K562 (cell line): ENCODE results near the gene RNF34. TPM values are rescaled to one million over a fixed set of nuclear protein-coding genes. Genes with fewer than 3 reads are reported as not detected.
A peak's percentile ranks its signal among the peaks of the same experiment; 100 is the strongest.

Source experiments
- ATAC-seq: fragments of 200-7000 bp; cut with Tn5 transposase; 3 replicates; pipeline ENCODE4 v1.9.1; 2020; ENCODE audit warnings: moderate library complexity
- BruUV-seq: library from RNA; stranded (reverse); fragments of 400-500 nt; replicated peaks from 2 replicates; lab custom pipeline; 2021; lab: Mats Ljungman, UMichigan
- CTCF ChIA-PET: fragments of 300-600 bp; formaldehyde crosslinking; extraction: SDS; loops from one replicate; lab custom pipeline; 2021; ENCODE audit warnings: low intra/inter-chr PET ratio; lab: Yijun Ruan, JAX
- POLR2A ChIA-PET: fragments of 300-600, 350-650 bp; sonication (Branson Sonifier 250); formaldehyde crosslinking; extraction: SDS; loops from one replicate; lab custom pipeline; 2021; ENCODE audit warnings: antibody characterized with exemption, inconsistent platforms; lab: Yijun Ruan, JAX
- DNase-seq, 4 experiments: peaks; one replicate each; pipeline versions ENCODE4 v3.0.0 to v3.0.0-alpha.2; 2011 to 2018; ENCODE audit warnings: low spot score in 3 of 4, mixed read lengths in 3 of 4; ENCODE audit errors: extremely low read depth in 1 of 4
- FAIRE-seq: peaks from 2 replicates; lab custom pipeline; 2011; peaks lifted over from hg19 to GRCh38; lab: Jason Lieb, UNC
- H2AFZ ChIP-seq: 2 replicates; pipeline ENCODE4 v1.6.0; 2011; ENCODE audit warnings: low read depth, low read length, control low read depth, inconsistent platforms
- H3K27ac ChIP-seq: fragments of 200-600 bp; 3 replicates; pipeline ENCODE4 v1.8.0; 2011; ENCODE audit warnings: low read depth, mild to moderate bottlenecking, control low read depth, inconsistent platforms, low read length, moderate library complexity, mixed read lengths; ENCODE audit errors: extremely low read depth
- H3K27me3 ChIP-seq, 2 experiments: fragments of 300-600 bp in 1 of 2; 2 replicates in 1 of 2; 3 replicates in 1 of 2; pipeline versions ENCODE4 v1.6.0 to v1.8.0; 2011; ENCODE audit warnings: inconsistent platforms in 2 of 2, low read length in 2 of 2, mild to moderate bottlenecking in 1 of 2, mixed read lengths in 1 of 2, moderate library complexity in 1 of 2; ENCODE audit not compliant: control insufficient read depth in 2 of 2, insufficient read depth in 2 of 2
- H3K36me3 ChIP-seq: fragments of 300-600 bp; 3 replicates; pipeline ENCODE4 v1.8.0; 2011; ENCODE audit warnings: mild to moderate bottlenecking, low read length, inconsistent platforms; ENCODE audit not compliant: control insufficient read depth, insufficient read depth
- H3K4me1 ChIP-seq, 2 experiments: fragments of 200-600 bp in 1 of 2; replicated peaks in 1 of 2; 2 replicates in 1 of 2; 3 replicates in 1 of 2; pipeline versions ENCODE4 v1.5.1 to v1.8.0; 2011; ENCODE audit warnings: inconsistent platforms in 2 of 2, low read length in 2 of 2, mild to moderate bottlenecking in 1 of 2, mixed read lengths in 1 of 2, moderate library complexity in 1 of 2; ENCODE audit not compliant: control insufficient read depth in 2 of 2, insufficient read depth in 2 of 2
- H3K4me2 ChIP-seq: 2 replicates; pipeline ENCODE4 v1.6.1; 2011; ENCODE audit warnings: low read length, control low read depth, inconsistent platforms, mixed read lengths; ENCODE audit not compliant: insufficient read depth
- H3K4me3 ChIP-seq: fragments of 200-600 bp; sonication (generic), shearing (Covaris generic); 2 replicates; pipeline ENCODE4 v1.5.1; 2016; ENCODE audit warnings: control low read depth, inconsistent platforms
- H3K79me2 ChIP-seq: fragments of 200-600 bp; 3 replicates; pipeline ENCODE4 v1.8.0; 2011; ENCODE audit warnings: low read length, inconsistent platforms; ENCODE audit not compliant: control insufficient read depth, insufficient read depth
- H3K9ac ChIP-seq, 2 experiments: 2 replicates each; pipeline versions ENCODE4 v1.6.0 to v1.6.1; 2011; ENCODE audit warnings: low read depth in 2 of 2, low read length in 2 of 2, control low read depth in 1 of 2, inconsistent platforms in 1 of 2, mild to moderate bottlenecking in 1 of 2, mixed read lengths in 1 of 2; ENCODE audit not compliant: insufficient read depth in 1 of 2
- H3K9me1 ChIP-seq: one replicate; pipeline ENCODE4 v1.6.0; 2011; ENCODE audit warnings: inconsistent platforms, mild to moderate bottlenecking, low read length, moderate library complexity; ENCODE audit not compliant: control insufficient read depth, insufficient read depth
- H3K9me3 ChIP-seq: replicated peaks from 2 replicates; pipeline ENCODE4 v1.5.1; 2011; ENCODE audit warnings: low read depth, low read length, inconsistent platforms; ENCODE audit not compliant: control insufficient read depth, insufficient read depth
- H4K20me1 ChIP-seq: replicated peaks from 2 replicates; pipeline ENCODE4 v1.6.1; 2011; ENCODE audit warnings: low read length, inconsistent platforms, mixed read lengths; ENCODE audit not compliant: control insufficient read depth, insufficient read depth
- CREB1 ChIP-seq, 2 experiments: sonication (generic) in 1 of 2; formaldehyde crosslinking in 1 of 2; IDR thresholded peaks; 2 replicates each; pipeline versions ENCODE4 v1.6.1 to v1.8.0; 2012 to 2022; ENCODE audit warnings: inconsistent platforms in 1 of 2, mild to moderate bottlenecking in 1 of 2, missing genetic modification reagents in 1 of 2, moderate library complexity in 1 of 2
- CREB3 ChIP-seq: fragments of 450-650 bp; conservative IDR thresholded peaks from 2 replicates; pipeline ENCODE4 v1.6.1; 2016; ENCODE audit warnings: missing genetic modification characterization, low read depth, mild to moderate bottlenecking, missing compliant biosample characterization, moderate library complexity
- ETV5 ChIP-seq: sonication (generic); formaldehyde crosslinking; IDR thresholded peaks from 2 replicates; pipeline ENCODE4 v1.4.0; 2020; ENCODE audit warnings: low read depth, mild to moderate bottlenecking, missing genetic modification reagents
- FOXJ2 ChIP-seq: fragments of 200-800 bp; sonication (Bioruptor generic); IDR thresholded peaks from 2 replicates; pipeline ENCODE4 v1.6.1; 2016; ENCODE audit warnings: missing genetic modification characterization, missing compliant biosample characterization
- GTF2F1 ChIP-seq: IDR thresholded peaks from 2 replicates; pipeline ENCODE4 v1.6.1; 2011; ENCODE audit warnings: low read depth, low read length, improper control_type of control experiment
- KDM5B ChIP-seq: fragments of 200-600 bp; sonication (generic); IDR thresholded peaks from 2 replicates; pipeline ENCODE4 v1.6.1; 2012; ENCODE audit warnings: low read depth, mild to moderate bottlenecking, moderate library complexity, low read length, control low read depth, inconsistent platforms; ENCODE audit not compliant: insufficient replicate concordance
- NFRKB ChIP-seq: fragments of 450-650 bp; IDR thresholded peaks from 2 replicates; pipeline ENCODE4 v1.6.1; 2016; ENCODE audit warnings: low read depth
- PHF20 ChIP-seq: fragments of 450-650 bp; IDR thresholded peaks from 2 replicates; pipeline ENCODE4 v1.6.1; 2018; ENCODE audit not compliant: partially characterized antibody
- POLR2H ChIP-seq: IDR thresholded peaks from 2 replicates; pipeline ENCODE4 v1.6.1; 2016; ENCODE audit warnings: missing genetic modification characterization, low read depth, mild to moderate bottlenecking, control low read depth, missing compliant biosample characterization, moderate library complexity
- PURB ChIP-seq: sonication (generic); formaldehyde crosslinking; IDR thresholded peaks from 2 replicates; pipeline ENCODE4 v1.9.0; 2021; ENCODE audit warnings: low read depth, mild to moderate bottlenecking, missing genetic modification reagents
- SAP30 ChIP-seq: fragments of 200-600 bp; sonication (generic); IDR thresholded peaks from 2 replicates; pipeline ENCODE4 v1.6.1; 2012; ENCODE audit warnings: borderline replicate concordance, low read depth, mild to moderate bottlenecking, moderate library complexity, low read length, control low read depth, inconsistent platforms; ENCODE audit not compliant: insufficient read depth, poor library complexity, severe bottlenecking
- ZNF12 ChIP-seq: sonication (generic); formaldehyde crosslinking; IDR thresholded peaks from 2 replicates; pipeline ENCODE4 v1.4.0; 2020; ENCODE audit warnings: mild to moderate bottlenecking, missing genetic modification reagents
- ZNF232 ChIP-seq: sonication (generic); formaldehyde crosslinking; IDR thresholded peaks from 2 replicates; pipeline ENCODE4 v1.8.0; 2022; ENCODE audit warnings: mild to moderate bottlenecking, missing genetic modification reagents
- ZNF253 ChIP-seq: fragments of 250-450 bp; sonication (Bioruptor Pico); conservative IDR thresholded peaks from 2 replicates; pipeline ENCODE4 v1.6.1; 2021; ENCODE audit warnings: mild to moderate bottlenecking
- ZNF274 ChIP-seq: IDR thresholded peaks from 2 replicates; pipeline ENCODE4 v1.6.1; 2011; ENCODE audit warnings: low read depth, mild to moderate bottlenecking, low read length, moderate library complexity, borderline replicate concordance
- ZNF583 ChIP-seq: fragments of 250-450 bp; sonication (Bioruptor Pico); IDR thresholded peaks from 2 replicates; pipeline ENCODE4 v1.4.0; 2020
- WGBS: fragments of 100-300 bp; shearing (Covaris generic); methylation state at CpG from one replicate; pipeline ENCODE4 v1.1.6; 2016; ENCODE audit warnings: low coverage, mixed read lengths; ENCODE audit not compliant: insufficient coverage; ENCODE audit errors: missing lambda C conversion rate; 5-methylcytosine and 5-hydroxymethylcytosine counted together
- in situ Hi-C: fragments of 300-500 bp; cut with MboI; formaldehyde crosslinking; loops from 4 replicates; pipeline ENCODE4 v1.15.0; 2018; ENCODE audit warnings: inconsistent platforms, mixed read lengths
- intact Hi-C: fragments of 100-400 bp; cut with micrococcal nuclease; formaldehyde crosslinking; loops from 2 replicates; pipeline ENCODE4 v1.14.2; 2022
- polyA plus RNA-seq, 8 experiments: library from polyadenylated mRNA; depleted of rRNA in 4 of 8; stranded (reverse) in 5 of 8; unstranded in 3 of 8; fragments of >200 nt; fragmentation: Nextera tagmentation in 2 of 8; fragmentation: Illumina TruSeq in 1 of 8; extraction: Ambion mirVana in 2 of 8; extraction: Trizol in 1 of 8; gene quantifications; 2 replicates each; pipeline versions ENCODE4 v1.2.1 to v1.2.3, GENCODE V29; 2011 to 2014; ENCODE audit warnings: inconsistent platforms in 1 of 8, missing spikeins in 1 of 8
- total RNA-seq, 7 experiments: library from RNA; depleted of rRNA in 6 of 7; stranded (reverse); fragments of >200 nt in 6 of 7; fragmentation: Illumina TruSeq in 2 of 7; extraction: Trizol in 2 of 7; gene quantifications; 2 replicates each; pipeline versions ENCODE4 v1.2.1 to v1.2.3, GENCODE V29; 2011 to 2021; ENCODE audit warnings: low replicate concordance in 1 of 7
- TF ChIP-seq, protein P1 (sequence below): fragments of 450-650 bp; IDR thresholded peaks from 2 replicates; pipeline ENCODE4 v1.6.1; 2014; ENCODE audit warnings: low read depth, mild to moderate bottlenecking, moderate library complexity, borderline replicate concordance
- TF ChIP-seq, protein P2 (sequence below): fragments of 450-650 bp; IDR thresholded peaks from 2 replicates; pipeline ENCODE4 v1.6.1; 2016
- TF ChIP-seq, protein P3 (sequence below): IDR thresholded peaks from 2 replicates; pipeline ENCODE4 v1.6.1; 2011; ENCODE audit not compliant: insufficient read length; ENCODE audit errors: extremely low read depth

Gene RNF34
- total and polyA plus RNA-seq, 9 of the 15 experiments (the other 6 are each of a cell fraction or from before 2014, with no cell fraction given): 41.7 to 88.9 (median 54.1) TPM

DNA sequence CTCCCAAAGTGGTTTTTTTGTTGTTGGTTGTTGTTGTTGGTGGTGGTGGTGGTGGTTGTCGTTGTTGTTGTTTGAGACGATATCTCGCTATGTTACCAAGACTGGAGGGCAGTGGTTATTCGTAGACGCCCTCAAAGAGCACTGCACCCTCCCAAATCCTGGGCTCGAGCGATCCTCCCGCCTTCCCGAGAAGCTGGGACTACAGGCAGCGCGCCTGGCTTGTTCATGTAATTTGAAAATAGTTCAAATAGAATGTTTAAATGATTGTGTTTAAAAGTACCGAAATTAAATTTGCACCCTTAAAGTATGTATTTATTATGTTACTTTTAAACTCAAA is 47.3 kb upstream of the RNF34 start:
- H3K27me3 ChIP-seq: no peaks in the 10 kb centered on the region
- ChIA-PET POLR2A (interaction anchor here (0.5 to 3.3 kb wide), 16 partner anchors 9 to 305 kb away, joined by 3 to 19 read pairs (median 6); partner anchors contain the start of gene RNF34), CTCF (no interaction called here)
- H3K9me1 ChIP-seq: no peaks in the 10 kb centered on the region
- H3K9ac ChIP-seq: peak overlapping the region; percentile 73 to 88
- peak overlapping the region; percentile 53 for H3K4me3 ChIP-seq
- in situ Hi-C loops (no loop called here), intact Hi-C loops (loop anchor here (1.0 kb wide), 1 partner anchor 48 kb away; the partner anchor contains the start of gene RNF34)
- no peaks in the 10 kb centered on the region for H3K9me3 ChIP-seq
- 0% methylated on average over 9 of the region's 12 CpGs for WGBS
- H3K79me2 ChIP-seq: peaks cover 46% of the 10 kb centered on the region
- ATAC-seq (peak; percentile 75), DNase-seq (no peak), FAIRE-seq (no peak)
- peaks cover 3 to 8% of the 10 kb centered on the region in 2 experiments; a peak in 2 of 5 replicates for H3K4me1 ChIP-seq
- BruUV-seq: no TSS peak
- H2AFZ ChIP-seq: peak overlapping the region; percentile 73
- peaks cover 16% of the 10 kb centered on the region for H3K36me3 ChIP-seq
- H3K27ac ChIP-seq: peak overlapping the region; percentile 86
- no peaks in the 10 kb centered on the region for H4K20me1 ChIP-seq
- H3K4me2 ChIP-seq: peak overlapping the region; percentile 76
- TF ChIP-seq NFRKB: no peak
- no peak for TF ChIP-seq KDM5B
- TF ChIP-seq ZNF232 (CRISPR knock-in tag): no peak
- peak; percentile 29; the same call in 1 of the 2 replicates for TF ChIP-seq FOXJ2
- no peak for TF ChIP-seq ZNF253 (CRISPR knock-in tag)
- no peak for TF ChIP-seq SAP30
- no peak for TF ChIP-seq CREB3
- TF ChIP-seq ZNF12 (CRISPR knock-in tag): no peak
- no peak for TF ChIP-seq PURB (CRISPR knock-in tag)
- TF ChIP-seq ZNF274: no peak
- TF ChIP-seq, protein P1, sequence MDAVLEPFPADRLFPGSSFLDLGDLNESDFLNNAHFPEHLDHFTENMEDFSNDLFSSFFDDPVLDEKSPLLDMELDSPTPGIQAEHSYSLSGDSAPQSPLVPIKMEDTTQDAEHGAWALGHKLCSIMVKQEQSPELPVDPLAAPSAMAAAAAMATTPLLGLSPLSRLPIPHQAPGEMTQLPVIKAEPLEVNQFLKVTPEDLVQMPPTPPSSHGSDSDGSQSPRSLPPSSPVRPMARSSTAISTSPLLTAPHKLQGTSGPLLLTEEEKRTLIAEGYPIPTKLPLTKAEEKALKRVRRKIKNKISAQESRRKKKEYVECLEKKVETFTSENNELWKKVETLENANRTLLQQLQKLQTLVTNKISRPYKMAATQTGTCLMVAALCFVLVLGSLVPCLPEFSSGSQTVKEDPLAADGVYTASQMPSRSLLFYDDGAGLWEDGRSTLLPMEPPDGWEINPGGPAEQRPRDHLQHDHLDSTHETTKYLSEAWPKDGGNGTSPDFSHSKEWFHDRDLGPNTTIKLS: no peak
- TF ChIP-seq, protein P2, sequence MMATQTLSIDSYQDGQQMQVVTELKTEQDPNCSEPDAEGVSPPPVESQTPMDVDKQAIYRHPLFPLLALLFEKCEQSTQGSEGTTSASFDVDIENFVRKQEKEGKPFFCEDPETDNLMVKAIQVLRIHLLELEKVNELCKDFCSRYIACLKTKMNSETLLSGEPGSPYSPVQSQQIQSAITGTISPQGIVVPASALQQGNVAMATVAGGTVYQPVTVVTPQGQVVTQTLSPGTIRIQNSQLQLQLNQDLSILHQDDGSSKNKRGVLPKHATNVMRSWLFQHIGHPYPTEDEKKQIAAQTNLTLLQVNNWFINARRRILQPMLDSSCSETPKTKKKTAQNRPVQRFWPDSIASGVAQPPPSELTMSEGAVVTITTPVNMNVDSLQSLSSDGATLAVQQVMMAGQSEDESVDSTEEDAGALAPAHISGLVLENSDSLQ: no peak
- TF ChIP-seq GTF2F1: no peak
- no peak for TF ChIP-seq PHF20
- peak; percentile 78 for TF ChIP-seq POLR2H (tag)
- TF ChIP-seq, protein P3, sequence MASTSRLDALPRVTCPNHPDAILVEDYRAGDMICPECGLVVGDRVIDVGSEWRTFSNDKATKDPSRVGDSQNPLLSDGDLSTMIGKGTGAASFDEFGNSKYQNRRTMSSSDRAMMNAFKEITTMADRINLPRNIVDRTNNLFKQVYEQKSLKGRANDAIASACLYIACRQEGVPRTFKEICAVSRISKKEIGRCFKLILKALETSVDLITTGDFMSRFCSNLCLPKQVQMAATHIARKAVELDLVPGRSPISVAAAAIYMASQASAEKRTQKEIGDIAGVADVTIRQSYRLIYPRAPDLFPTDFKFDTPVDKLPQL: no peak
- no peak for TF ChIP-seq CREB1 (IDR thresholded peaks at IDR 0.05)
- no peak for TF ChIP-seq CREB1 (CRISPR knock-in tag; IDR thresholded peaks at IDR 0.05)
- TF ChIP-seq ETV5 (CRISPR knock-in tag): no peak
- no peak for TF ChIP-seq ZNF583 (CRISPR knock-in tag)
